GM12801 (cell line): ENCODE data around the gene PITPNC1.

Source experiments
- CTCF ChIP-seq: IDR thresholded peaks from one replicate; pipeline ENCODE4 v1.5.1; 2011; ENCODE audit warnings: control low read depth; ENCODE audit not compliant: insufficient read length; ENCODE audit errors: extremely low read depth

PITPNC1 gene

GRCh38 chr17:67479148-67479547 lies 102.1 kb downstream of the PITPNC1 start:
- no peak for TF ChIP-seq CTCF

- no peak for TF ChIP-seq CTCF
Measured at GRCh38 chr17:67481808-67482207, 104.7 kb downstream of the PITPNC1 start.

GRCh38 chr17:67482764-67483163 lies 105.7 kb downstream of the PITPNC1 start:
- no peak for TF ChIP-seq CTCF

- TF ChIP-seq CTCF = no peak
Measured at GRCh38 chr17:67484261-67484660, 107.2 kb downstream of the PITPNC1 start.

- TF ChIP-seq CTCF = no peak
Measured at GRCh38 chr17:67485666-67486065, 108.6 kb downstream of the PITPNC1 start.

GRCh38 chr17:67487506-67487905 lies 110.4 kb downstream of the PITPNC1 start:
- TF ChIP-seq CTCF = no peak

- no peak for TF ChIP-seq CTCF
Measured at GRCh38 chr17:67488161-67488560, 111.1 kb downstream of the PITPNC1 start.

- TF ChIP-seq CTCF = no peak
Measured at GRCh38 chr17:67488768-67489167, 111.7 kb downstream of the PITPNC1 start.
